ENCODE measurements around the gene SCD5.

DNA sequence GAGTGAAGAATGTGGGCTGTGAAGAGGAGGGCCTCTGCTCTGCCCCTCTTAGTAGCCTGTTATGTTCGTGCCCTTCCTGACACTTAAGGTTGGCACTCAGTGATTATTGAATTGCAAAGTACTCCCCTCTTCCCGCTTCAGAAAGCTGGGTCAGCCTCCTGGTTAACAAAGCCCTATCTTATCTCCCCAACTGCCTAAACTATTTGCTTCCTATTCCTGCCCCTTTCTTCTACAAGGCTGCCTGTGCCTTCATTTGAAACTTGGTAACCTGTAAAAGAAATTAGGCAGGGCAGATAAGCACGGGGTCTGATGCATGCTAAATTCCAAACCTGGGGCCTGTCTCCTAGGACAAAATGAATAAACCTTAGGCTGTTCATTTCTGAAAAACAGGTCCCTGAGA is 213.7 kb downstream of the SCD5 start:
- TF ChIP-seq, protein P1, sequence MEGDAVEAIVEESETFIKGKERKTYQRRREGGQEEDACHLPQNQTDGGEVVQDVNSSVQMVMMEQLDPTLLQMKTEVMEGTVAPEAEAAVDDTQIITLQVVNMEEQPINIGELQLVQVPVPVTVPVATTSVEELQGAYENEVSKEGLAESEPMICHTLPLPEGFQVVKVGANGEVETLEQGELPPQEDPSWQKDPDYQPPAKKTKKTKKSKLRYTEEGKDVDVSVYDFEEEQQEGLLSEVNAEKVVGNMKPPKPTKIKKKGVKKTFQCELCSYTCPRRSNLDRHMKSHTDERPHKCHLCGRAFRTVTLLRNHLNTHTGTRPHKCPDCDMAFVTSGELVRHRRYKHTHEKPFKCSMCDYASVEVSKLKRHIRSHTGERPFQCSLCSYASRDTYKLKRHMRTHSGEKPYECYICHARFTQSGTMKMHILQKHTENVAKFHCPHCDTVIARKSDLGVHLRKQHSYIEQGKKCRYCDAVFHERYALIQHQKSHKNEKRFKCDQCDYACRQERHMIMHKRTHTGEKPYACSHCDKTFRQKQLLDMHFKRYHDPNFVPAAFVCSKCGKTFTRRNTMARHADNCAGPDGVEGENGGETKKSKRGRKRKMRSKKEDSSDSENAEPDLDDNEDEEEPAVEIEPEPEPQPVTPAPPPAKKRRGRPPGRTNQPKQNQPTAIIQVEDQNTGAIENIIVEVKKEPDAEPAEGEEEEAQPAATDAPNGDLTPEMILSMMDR (conservative IDR thresholded peaks at IDR 0.05 in 1 of 2, IDR thresholded peaks at IDR 0.05 in 1 of 2; ENCODE audit: extremely low read depth in 1 of 2, insufficient read depth in 1 of 2, low read depth in 1 of 2, low read length in 2 of 2): no peak
- TF ChIP-seq EZH2 (IDR thresholded peaks at IDR 0.05; ENCODE audit: borderline replicate concordance, low read length): no peak
